Karpas-422 (cell line): ENCODE data around the gene TMPRSS13. TPM values are rescaled to one million over a fixed set of nuclear protein-coding genes. Genes with fewer than 3 reads are reported as not detected.

ENCODE experiments used
- DNase-seq: peaks from one replicate; pipeline ENCODE4 v3.0.0-alpha.2; 2015
- H2AFZ ChIP-seq: fragments of 200-600 bp; sonication (generic); 2 replicates; pipeline ENCODE4 v1.6.1; 2014; ENCODE audit warnings: antibody characterized with exemption, low read length, mixed read lengths
- H3K27ac ChIP-seq: fragments of 200-600 bp; sonication (generic); 2 replicates; pipeline ENCODE4 v1.5.1; 2014; ENCODE audit warnings: mild to moderate bottlenecking, low read length, moderate library complexity
- H3K27me3 ChIP-seq: fragments of 200-600 bp; sonication (generic); 2 replicates; pipeline ENCODE4 v1.6.1; 2014; ENCODE audit warnings: low read length, mixed read lengths
- H3K36me3 ChIP-seq: fragments of 200-600 bp; sonication (generic); 2 replicates; pipeline ENCODE4 v1.6.1; 2014; ENCODE audit warnings: low read length, mixed read lengths; ENCODE audit not compliant: insufficient read depth
- H3K4me1 ChIP-seq: fragments of 200-600 bp; sonication (generic); 2 replicates; pipeline ENCODE4 v1.6.1; 2014; ENCODE audit warnings: mild to moderate bottlenecking, low read length, mixed read lengths
- H3K4me2 ChIP-seq: fragments of 200-600 bp; sonication (generic); 2 replicates; pipeline ENCODE4 v1.6.1; 2014; ENCODE audit warnings: low read length, low read depth, mild to moderate bottlenecking; ENCODE audit not compliant: poor library complexity, severe bottlenecking
- H3K4me3 ChIP-seq: fragments of 200-600 bp; sonication (generic); 2 replicates; pipeline ENCODE4 v1.5.1; 2014; ENCODE audit warnings: mild to moderate bottlenecking, antibody characterized with exemption, low read length, mixed read lengths
- H3K79me2 ChIP-seq: fragments of 200-600 bp; sonication (generic); 2 replicates; pipeline ENCODE4 v1.6.1; 2014; ENCODE audit warnings: mild to moderate bottlenecking, low read length, mixed read lengths
- H3K9ac ChIP-seq: fragments of 200-600 bp; sonication (generic); 2 replicates; pipeline ENCODE4 v1.6.0; 2014; ENCODE audit warnings: low read length
- H3K9me2 ChIP-seq: fragments of 200-600 bp; sonication (generic), shearing (Covaris generic); replicated peaks from 2 replicates; pipeline ENCODE4 v1.6.0; 2014; ENCODE audit warnings: mild to moderate bottlenecking, low read length, moderate library complexity; ENCODE audit not compliant: insufficient read depth
- H3K9me3 ChIP-seq: fragments of 300-700, 200-600 bp; sonication (generic); 2 replicates; pipeline ENCODE4 v1.6.1; 2014; ENCODE audit warnings: low read length, mixed read lengths
- H4K20me1 ChIP-seq: fragments of 200-600 bp; sonication (generic); 2 replicates; pipeline ENCODE4 v1.6.1; 2014; ENCODE audit warnings: mild to moderate bottlenecking, antibody characterized with exemption, low read length, low read depth; ENCODE audit not compliant: insufficient read depth
- total RNA-seq: library from RNA; depleted of rRNA; stranded (reverse); fragments of >200 nt; shearing (Covaris generic); gene quantifications from 2 replicates; pipeline ENCODE4 v1.2.3, GENCODE V29; 2014; ENCODE audit warnings: low replicate concordance

TMPRSS13 gene
- total RNA-seq, 1 experiment from 2014 or later = 1.1 TPM

GRCh38 chr11:117923275-117923674 lies 5.9 kb downstream of the TMPRSS13 start:
- Histone ChIP-seq H3K9ac (no peak overlapping the region), H3K27ac (no peak overlapping the region)

GRCh38 chr11:117921893-117922292 lies 7.3 kb downstream of the TMPRSS13 start:
- no peak for DNase-seq
- H3K9ac ChIP-seq = no peak overlapping the region

More at GRCh38 chr11:117923275-117923674, 5.9 kb downstream of the TMPRSS13 start:
- Histone ChIP-seq H3K4me1 (no peaks in the 10 kb centered on the region), H4K20me1 (no peaks in the 10 kb centered on the region), H3K4me3 (no peak overlapping the region), H3K9me2 (no peaks in the 10 kb centered on the region), H3K27me3 (no peaks in the 10 kb centered on the region), H2AFZ (no peak overlapping the region), H3K9me3 (no peaks in the 10 kb centered on the region), H3K36me3 (no peaks in the 10 kb centered on the region), H3K4me2 (no peak overlapping the region), H3K79me2 (no peaks in the 10 kb centered on the region)
- DNase-seq = no peak

GRCh38 chr11:117921456-117921855 lies 7.7 kb downstream of the TMPRSS13 start:
- Histone ChIP-seq H3K4me2 (no peak overlapping the region), H4K20me1 (no peaks in the 10 kb centered on the region), H3K4me3 (no peak overlapping the region), H3K9me3 (no peaks in the 10 kb centered on the region), H3K36me3 (no peaks in the 10 kb centered on the region), H3K9ac (no peak overlapping the region), H3K9me2 (no peaks in the 10 kb centered on the region), H3K27me3 (no peaks in the 10 kb centered on the region), H3K4me1 (no peaks in the 10 kb centered on the region), H3K27ac (no peak overlapping the region), H3K79me2 (no peaks in the 10 kb centered on the region), H2AFZ (no peak overlapping the region)
- DNase-seq = no peak

More at GRCh38 chr11:117921893-117922292, 7.3 kb downstream of the TMPRSS13 start:
- Histone ChIP-seq H3K27ac (no peak overlapping the region), H2AFZ (no peak overlapping the region), H3K9me3 (no peaks in the 10 kb centered on the region), H3K4me1 (no peaks in the 10 kb centered on the region), H3K36me3 (no peaks in the 10 kb centered on the region), H4K20me1 (no peaks in the 10 kb centered on the region), H3K79me2 (no peaks in the 10 kb centered on the region), H3K9me2 (no peaks in the 10 kb centered on the region), H3K4me3 (no peak overlapping the region), H3K4me2 (no peak overlapping the region), H3K27me3 (no peaks in the 10 kb centered on the region)

GRCh38 chr11:117919781-117920221 lies 9.4 kb downstream of the TMPRSS13 start:
- Histone ChIP-seq H3K27me3 (no peaks in the 10 kb centered on the region), H3K9me2 (no peaks in the 10 kb centered on the region), H3K4me2 (no peak overlapping the region), H3K9me3 (no peaks in the 10 kb centered on the region), H3K4me1 (no peaks in the 10 kb centered on the region), H3K36me3 (no peaks in the 10 kb centered on the region), H3K27ac (no peak overlapping the region), H3K9ac (no peak overlapping the region), H3K79me2 (no peaks in the 10 kb centered on the region), H2AFZ (no peak overlapping the region), H4K20me1 (no peaks in the 10 kb centered on the region), H3K4me3 (no peak overlapping the region)
- no peak for DNase-seq

GRCh38 chr11:117919341-117919740 lies 9.9 kb downstream of the TMPRSS13 start:
- H3K36me3 ChIP-seq = no peaks in the 10 kb centered on the region
- H3K9ac ChIP-seq = no peak overlapping the region
- no peaks in the 10 kb centered on the region for H3K9me2 ChIP-seq
- no peak for DNase-seq
- H3K4me1 ChIP-seq = no peaks in the 10 kb centered on the region
- H3K4me3 ChIP-seq = no peak overlapping the region
- no peaks in the 10 kb centered on the region for H3K79me2 ChIP-seq
- no peak overlapping the region for H3K27ac ChIP-seq
- H2AFZ ChIP-seq = no peak overlapping the region
- H4K20me1 ChIP-seq = no peaks in the 10 kb centered on the region
- no peak overlapping the region for H3K4me2 ChIP-seq
- H3K27me3 ChIP-seq = no peaks in the 10 kb centered on the region
- H3K9me3 ChIP-seq = no peaks in the 10 kb centered on the region

- Histone ChIP-seq H3K9ac (no peak overlapping the region), H3K27ac (no peak overlapping the region)
- no peak for DNase-seq
Measured at GRCh38 chr11:117918366-117919255, 10.6 kb downstream of the TMPRSS13 start.

GRCh38 chr11:117917591-117918151 lies 11.5 kb downstream of the TMPRSS13 start:
- H3K27ac ChIP-seq = no peak overlapping the region
- no peaks in the 10 kb centered on the region for H3K79me2 ChIP-seq
- no peak for DNase-seq
- H3K4me1 ChIP-seq = no peaks in the 10 kb centered on the region
- no peaks in the 10 kb centered on the region for H3K27me3 ChIP-seq
- H3K4me2 ChIP-seq = no peak overlapping the region
- no peak overlapping the region for H2AFZ ChIP-seq
- H3K9me3 ChIP-seq = no peaks in the 10 kb centered on the region
- no peaks in the 10 kb centered on the region for H3K36me3 ChIP-seq
- H3K4me3 ChIP-seq = no peak overlapping the region
- no peaks in the 10 kb centered on the region for H4K20me1 ChIP-seq
- H3K9me2 ChIP-seq = no peaks in the 10 kb centered on the region
- H3K9ac ChIP-seq = no peak overlapping the region

More at GRCh38 chr11:117918366-117919255, 10.6 kb downstream of the TMPRSS13 start:
- Histone ChIP-seq H3K79me2 (no peaks in the 10 kb centered on the region), H3K4me1 (no peaks in the 10 kb centered on the region), H3K4me3 (no peak overlapping the region), H3K27me3 (no peaks in the 10 kb centered on the region), H4K20me1 (no peaks in the 10 kb centered on the region), H3K9me2 (no peaks in the 10 kb centered on the region), H3K36me3 (no peaks in the 10 kb centered on the region), H3K4me2 (no peak overlapping the region), H2AFZ (no peak overlapping the region), H3K9me3 (no peaks in the 10 kb centered on the region)

GRCh38 chr11:117916956-117917355 lies 12.2 kb downstream of the TMPRSS13 start:
- H3K27ac ChIP-seq = no peak overlapping the region
- H3K36me3 ChIP-seq = no peaks in the 10 kb centered on the region
- H3K9me3 ChIP-seq = no peaks in the 10 kb centered on the region
- H3K9ac ChIP-seq = no peak overlapping the region
- no peaks in the 10 kb centered on the region for H4K20me1 ChIP-seq
- H3K9me2 ChIP-seq = no peaks in the 10 kb centered on the region
- no peak overlapping the region for H3K4me3 ChIP-seq
- H3K27me3 ChIP-seq = no peaks in the 10 kb centered on the region
- no peak overlapping the region for H2AFZ ChIP-seq
- no peaks in the 10 kb centered on the region for H3K4me1 ChIP-seq
- H3K79me2 ChIP-seq = no peaks in the 10 kb centered on the region
- DNase-seq = no peak
- no peak overlapping the region for H3K4me2 ChIP-seq
